Measurements from ENCODE around the gene FLOT1. TPM values are rescaled to one million over a fixed set of nuclear protein-coding genes. Genes with fewer than 3 reads are reported as not detected.

Gene FLOT1
- total and polyA plus RNA-seq, 9 of the 15 experiments (the other 6 are each of a cell fraction or from before 2014, with no cell fraction given): 11.7 to 149 (median 118) TPM

- TF ChIP-seq THRB (CRISPR knock-in tag; conservative IDR thresholded peaks at IDR 0.05) (peak; percentile 63; the same call in 1 of the 2 replicates), NR1H2 (CRISPR knock-in tag; IDR thresholded peaks at IDR 0.05) (no peak), HCFC1 (IDR thresholded peaks at IDR 0.05; ENCODE audit: low read depth, low read length) (no peak), PTBP1 (IDR thresholded peaks at IDR 0.05; ENCODE audit: low read depth, low read length) (0 out of 2 replicates have a peak, but pooled peaks have one; percentile 32), POLR2AphosphoS5 (IDR thresholded peaks at IDR 0.05; ENCODE audit: control insufficient read depth, insufficient read depth, low read depth, low read length) (peak; percentile 91; the same call in 1 of the 2 replicates), TEAD4 (IDR thresholded peaks at IDR 0.05; ENCODE audit: low read length) (peak; percentile 36; the same call in 1 of the 2 replicates), TEAD4 (CRISPR knock-in tag; IDR thresholded peaks at IDR 0.05; ENCODE audit: borderline replicate concordance) (no peak), FOSL1 (tag; conservative IDR thresholded peaks at IDR 0.05) (0 out of 2 replicates have a peak, but pooled peaks have one; percentile 45), ZNF445 (CRISPR knock-in tag; IDR thresholded peaks at IDR 0.05; ENCODE audit: low read depth) (peak; percentile 45; the same call in 1 of the 2 replicates), THRAP3 (IDR thresholded peaks at IDR 0.05; ENCODE audit: borderline replicate concordance) (0 out of 2 replicates have a peak, but pooled peaks have one; percentile 57), HBP1 (CRISPR knock-in tag; IDR thresholded peaks at IDR 0.05) (peak; percentile 63; the same call in 1 of the 2 replicates), ZC3H11A (IDR thresholded peaks at IDR 0.05; ENCODE audit: low read depth, low read length) (no peak), ZNF436 (CRISPR knock-in tag; IDR thresholded peaks at IDR 0.05) (0 out of 2 replicates have a peak, but pooled peaks have one; percentile 16), ELF4 (CRISPR knock-in tag; IDR thresholded peaks at IDR 0.05) (peak; percentile 77; the same call in 1 of the 2 replicates), POLR2AphosphoS2 (IDR thresholded peaks at IDR 0.05; ENCODE audit: low read length) (peak; percentile 55), PML (IDR thresholded peaks at IDR 0.05; ENCODE audit: low read length) (peak; percentile 32; the same call in 1 of the 2 replicates), ARID3A (IDR thresholded peaks at IDR 0.05; ENCODE audit: borderline replicate concordance, low read depth, low read length) (no peak), ATF6 (CRISPR knock-in tag; IDR thresholded peaks at IDR 0.05) (0 out of 2 replicates have a peak, but pooled peaks have one; percentile 6), HDAC3 (IDR thresholded peaks at IDR 0.05; ENCODE audit: borderline replicate concordance, partially characterized antibody) (peak; percentile 30), ZNF561 (CRISPR knock-in tag; conservative IDR thresholded peaks at IDR 0.05) (0 out of 2 replicates have a peak, but pooled peaks have one; percentile 15)
Observed at GRCh38 chr6:30724906-30725667, 17.4 kb downstream of the FLOT1 start (continued).
